C4-2B (cell line): ENCODE results near the gene FAAH.
A peak's percentile ranks its signal among the peaks of the same experiment; 100 is the strongest.
"Not testable (repeated sequence)": the region's sequence is repeated elsewhere in the genome, so short reads cannot be mapped to it uniquely, and the experiment has no call there.

ENCODE experiments used
- H3K27ac ChIP-seq: fragments of 450-650 bp; 2 replicates; pipeline ENCODE4 v1.5.1; 2017
- CTCF ChIP-seq: fragments of 450-650 bp; conservative IDR thresholded peaks from 2 replicates; pipeline ENCODE4 v1.5.1; 2017; ENCODE audit warnings: mild to moderate bottlenecking
- ZFX ChIP-seq: fragments of 450-650 bp; IDR thresholded peaks from 2 replicates; pipeline ENCODE4 v1.6.1; 2017

Gene FAAH

GRCh38 chr1:46394108-46394871 lies at the start of gene FAAH:
FAAH (plus strand) TSS chr1:46394317; CDS start chr1:46394349, 32 bp downstream.
- no peak for TF ChIP-seq CTCF
- TF ChIP-seq ZFX: peak; percentile 95; the same call in 1 of the 2 replicates
- peak within 1 kb of the TSS; percentile 90 for H3K27ac ChIP-seq

GRCh38 chr1:46344481-46344880 lies 49.6 kb upstream of the FAAH start:
- no peak overlapping the region for H3K27ac ChIP-seq
- TF ChIP-seq ZFX (no peak), CTCF (no peak)

- TF ChIP-seq ZFX (no peak), CTCF (no peak)
- no peak overlapping the region for H3K27ac ChIP-seq
These were observed 48.8 kb upstream of the FAAH start for GRCh38 chr1:46345281-46345680.

GRCh38 chr1:46352363-46352762 lies 41.8 kb upstream of the FAAH start:
- TF ChIP-seq ZFX (no peak), CTCF (no peak)
- H3K27ac ChIP-seq: no peak overlapping the region

- not testable (repeated sequence) for H3K27ac ChIP-seq
These were observed 38.2 kb upstream of the FAAH start for GRCh38 chr1:46355920-46356319.

- H3K27ac ChIP-seq: no peak overlapping the region
- TF ChIP-seq ZFX (no peak), CTCF (no peak)
These were observed 32.0 kb upstream of the FAAH start for GRCh38 chr1:46362158-46362557.

GRCh38 chr1:46363121-46363520 lies 31.0 kb upstream of the FAAH start:
- H3K27ac ChIP-seq: no peak overlapping the region

More at GRCh38 chr1:46363121-46363520, 31.0 kb upstream of the FAAH start:
- TF ChIP-seq ZFX (no peak), CTCF (no peak)
